Measurements from ENCODE around the gene ANP32B.

The ANP32B gene

GRCh38 chr9:98064623-98065392, 81.7 kb downstream of the ANP32B start:
- TF ChIP-seq FOXP2 (optimal IDR thresholded peaks at IDR 0.05; ENCODE audit: borderline replicate concordance, extremely low read depth, extremely low read length, insufficient read depth): no peak
- TF ChIP-seq, protein P1, sequence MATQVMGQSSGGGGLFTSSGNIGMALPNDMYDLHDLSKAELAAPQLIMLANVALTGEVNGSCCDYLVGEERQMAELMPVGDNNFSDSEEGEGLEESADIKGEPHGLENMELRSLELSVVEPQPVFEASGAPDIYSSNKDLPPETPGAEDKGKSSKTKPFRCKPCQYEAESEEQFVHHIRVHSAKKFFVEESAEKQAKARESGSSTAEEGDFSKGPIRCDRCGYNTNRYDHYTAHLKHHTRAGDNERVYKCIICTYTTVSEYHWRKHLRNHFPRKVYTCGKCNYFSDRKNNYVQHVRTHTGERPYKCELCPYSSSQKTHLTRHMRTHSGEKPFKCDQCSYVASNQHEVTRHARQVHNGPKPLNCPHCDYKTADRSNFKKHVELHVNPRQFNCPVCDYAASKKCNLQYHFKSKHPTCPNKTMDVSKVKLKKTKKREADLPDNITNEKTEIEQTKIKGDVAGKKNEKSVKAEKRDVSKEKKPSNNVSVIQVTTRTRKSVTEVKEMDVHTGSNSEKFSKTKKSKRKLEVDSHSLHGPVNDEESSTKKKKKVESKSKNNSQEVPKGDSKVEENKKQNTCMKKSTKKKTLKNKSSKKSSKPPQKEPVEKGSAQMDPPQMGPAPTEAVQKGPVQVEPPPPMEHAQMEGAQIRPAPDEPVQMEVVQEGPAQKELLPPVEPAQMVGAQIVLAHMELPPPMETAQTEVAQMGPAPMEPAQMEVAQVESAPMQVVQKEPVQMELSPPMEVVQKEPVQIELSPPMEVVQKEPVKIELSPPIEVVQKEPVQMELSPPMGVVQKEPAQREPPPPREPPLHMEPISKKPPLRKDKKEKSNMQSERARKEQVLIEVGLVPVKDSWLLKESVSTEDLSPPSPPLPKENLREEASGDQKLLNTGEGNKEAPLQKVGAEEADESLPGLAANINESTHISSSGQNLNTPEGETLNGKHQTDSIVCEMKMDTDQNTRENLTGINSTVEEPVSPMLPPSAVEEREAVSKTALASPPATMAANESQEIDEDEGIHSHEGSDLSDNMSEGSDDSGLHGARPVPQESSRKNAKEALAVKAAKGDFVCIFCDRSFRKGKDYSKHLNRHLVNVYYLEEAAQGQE (IDR thresholded peaks at IDR 0.05; ENCODE audit: insufficient read depth in 1 of 2, low read depth in 2 of 2, low read length in 2 of 2): no peak
- TF ChIP-seq POLR2AphosphoS5 (IDR thresholded peaks at IDR 0.05; ENCODE audit: low read depth, low read length): no peak
- no peak for TF ChIP-seq SIN3A (IDR thresholded peaks at IDR 0.05; ENCODE audit: borderline replicate concordance, insufficient read depth, low read length)
- TF ChIP-seq TAF1 (IDR thresholded peaks at IDR 0.05; ENCODE audit: borderline replicate concordance, insufficient read depth, low read length): no peak

All from PFSK-1 (cell line).